OCI-LY3 (cell line): ENCODE measurements around the gene MDM1.

Source experiments
- H2AFZ ChIP-seq: fragments of 200-600, 300-600 bp; shearing (Covaris generic); 2 replicates; pipeline ENCODE4 v1.6.0; 2014; ENCODE audit warnings: antibody characterized with exemption, low read depth, low read length
- H3K27ac ChIP-seq: fragments of 200-600, 300-600 bp; sonication (generic); 2 replicates; pipeline ENCODE4 v1.5.1; 2014; ENCODE audit warnings: mild to moderate bottlenecking, low read length, moderate library complexity, mixed read lengths
- H3K27me3 ChIP-seq: fragments of 200-600, 300-600 bp; sonication (generic); 2 replicates; pipeline ENCODE4 v1.6.1; 2014; ENCODE audit warnings: low read depth, low read length, mixed read lengths
- H3K36me3 ChIP-seq: fragments of 200-600, 300-600 bp; sonication (generic); replicated peaks from 2 replicates; pipeline ENCODE3; 2014; ENCODE audit warnings: low read depth, low read length, mixed read lengths
- H3K4me1 ChIP-seq: fragments of 300-600, 200-600 bp; sonication (generic); 2 replicates; pipeline ENCODE4 v1.6.1; 2014; ENCODE audit warnings: low read length, mixed read lengths
- H3K4me2 ChIP-seq: fragments of 200-600, 300-600 bp; sonication (generic); 2 replicates; pipeline ENCODE4 v1.6.1; 2014; ENCODE audit warnings: low read length, mixed read lengths
- H3K4me3 ChIP-seq: fragments of 300-600, 200-600 bp; sonication (generic); 2 replicates; pipeline ENCODE4 v1.5.1; 2014; ENCODE audit warnings: antibody characterized with exemption, mild to moderate bottlenecking, low read length, moderate library complexity
- H3K79me2 ChIP-seq: fragments of 300-600, 200-600 bp; shearing (Covaris generic); 2 replicates; pipeline ENCODE4 v1.6.1; 2014; ENCODE audit warnings: mild to moderate bottlenecking, low read length, mixed read lengths
- H3K9ac ChIP-seq: fragments of 300-600, 200-600 bp; shearing (Covaris generic); 2 replicates; pipeline ENCODE4 v1.6.0; 2014; ENCODE audit warnings: mild to moderate bottlenecking, low read length, moderate library complexity
- H3K9me3 ChIP-seq: fragments of 200-600, 300-600 bp; shearing (Covaris generic); 2 replicates; pipeline ENCODE4 v1.6.1; 2014; ENCODE audit warnings: low read length, mixed read lengths; ENCODE audit not compliant: insufficient read depth
- H4K20me1 ChIP-seq: fragments of 200-600, 300-600 bp; sonication (generic); 2 replicates; pipeline ENCODE4 v1.6.1; 2016; ENCODE audit warnings: low read length, mixed read lengths; ENCODE audit not compliant: insufficient read depth
- EZH2phosphoT487 ChIP-seq: fragments of 200-600 bp; shearing (Covaris generic); IDR thresholded peaks from 2 replicates; pipeline ENCODE4 v1.6.1; 2018; ENCODE audit warnings: antibody characterized with exemption, mixed run types, low read depth
- TF ChIP-seq, protein P1 (sequence below): fragments of 200-600, 300-600 bp; sonication (generic); IDR thresholded peaks from 2 replicates; pipeline ENCODE4 v1.5.1; 2014; ENCODE audit warnings: antibody characterized with exemption, low read length, low read depth

MDM1 gene

GRCh38 chr12:68340404-68341270, 8.5 kb upstream of the MDM1 start:
- Histone ChIP-seq H3K36me3 (no peaks in the 10 kb centered on the region), H3K79me2 (no peaks in the 10 kb centered on the region), H4K20me1 (no peaks in the 10 kb centered on the region), H3K4me3 (no peak overlapping the region), H2AFZ (no peak overlapping the region), H3K4me2 (no peak overlapping the region), H3K9me3 (no peaks in the 10 kb centered on the region), H3K4me1 (no peaks in the 10 kb centered on the region), H3K9ac (no peak overlapping the region), H3K27ac (no peak overlapping the region), H3K27me3 (peaks cover 48% of the 10 kb centered on the region)
- no peak for TF ChIP-seq EZH2phosphoT487
- TF ChIP-seq, protein P1, sequence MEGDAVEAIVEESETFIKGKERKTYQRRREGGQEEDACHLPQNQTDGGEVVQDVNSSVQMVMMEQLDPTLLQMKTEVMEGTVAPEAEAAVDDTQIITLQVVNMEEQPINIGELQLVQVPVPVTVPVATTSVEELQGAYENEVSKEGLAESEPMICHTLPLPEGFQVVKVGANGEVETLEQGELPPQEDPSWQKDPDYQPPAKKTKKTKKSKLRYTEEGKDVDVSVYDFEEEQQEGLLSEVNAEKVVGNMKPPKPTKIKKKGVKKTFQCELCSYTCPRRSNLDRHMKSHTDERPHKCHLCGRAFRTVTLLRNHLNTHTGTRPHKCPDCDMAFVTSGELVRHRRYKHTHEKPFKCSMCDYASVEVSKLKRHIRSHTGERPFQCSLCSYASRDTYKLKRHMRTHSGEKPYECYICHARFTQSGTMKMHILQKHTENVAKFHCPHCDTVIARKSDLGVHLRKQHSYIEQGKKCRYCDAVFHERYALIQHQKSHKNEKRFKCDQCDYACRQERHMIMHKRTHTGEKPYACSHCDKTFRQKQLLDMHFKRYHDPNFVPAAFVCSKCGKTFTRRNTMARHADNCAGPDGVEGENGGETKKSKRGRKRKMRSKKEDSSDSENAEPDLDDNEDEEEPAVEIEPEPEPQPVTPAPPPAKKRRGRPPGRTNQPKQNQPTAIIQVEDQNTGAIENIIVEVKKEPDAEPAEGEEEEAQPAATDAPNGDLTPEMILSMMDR = no peak

GRCh38 chr12:68336889-68337303, 4.7 kb upstream of the MDM1 start:
- Histone ChIP-seq H3K4me3 (no peak overlapping the region), H3K36me3 (no peaks in the 10 kb centered on the region), H3K27ac (no peak overlapping the region), H3K27me3 (peaks cover 25% of the 10 kb centered on the region), H3K4me1 (no peaks in the 10 kb centered on the region), H3K79me2 (no peaks in the 10 kb centered on the region), H4K20me1 (no peaks in the 10 kb centered on the region), H2AFZ (no peak overlapping the region), H3K9ac (no peak overlapping the region), H3K9me3 (no peaks in the 10 kb centered on the region), H3K4me2 (no peak overlapping the region)
- TF ChIP-seq, protein P1 = no peak
- TF ChIP-seq EZH2phosphoT487 = no peak

- no peak overlapping the region for H2AFZ ChIP-seq
- H3K9me3 ChIP-seq = no peaks in the 10 kb centered on the region
- no peak overlapping the region for H3K9ac ChIP-seq
- no peak overlapping the region for H3K4me2 ChIP-seq
- no peaks in the 10 kb centered on the region for H3K36me3 ChIP-seq
- H4K20me1 ChIP-seq = no peaks in the 10 kb centered on the region
- H3K4me3 ChIP-seq = no peak overlapping the region
- H3K4me1 ChIP-seq = peaks cover 8% of the 10 kb centered on the region; the same call in 1 of the 2 replicates
- peaks cover 12% of the 10 kb centered on the region; the same call in 1 of the 2 replicates for H3K27me3 ChIP-seq
- H3K79me2 ChIP-seq = peaks cover 3% of the 10 kb centered on the region; the same call in 1 of the 2 replicates
- no peak overlapping the region for H3K27ac ChIP-seq
- no peak for TF ChIP-seq EZH2phosphoT487
- TF ChIP-seq, protein P1 = no peak
Measured at GRCh38 chr12:68335462-68335861, 3.3 kb upstream of the MDM1 start.

GRCh38 chr12:68334132-68334531, 2.0 kb upstream of the MDM1 start:
- Histone ChIP-seq H3K36me3 (peaks cover 3% of the 10 kb centered on the region), H3K4me1 (peaks cover 8% of the 10 kb centered on the region; the same call in 1 of the 2 replicates), H3K27me3 (peaks cover 12% of the 10 kb centered on the region; the same call in 1 of the 2 replicates), H3K79me2 (peaks cover 3% of the 10 kb centered on the region; the same call in 1 of the 2 replicates), H3K27ac (no peak overlapping the region), H3K9ac (no peak overlapping the region), H3K4me3 (no peak overlapping the region), H2AFZ (no peak overlapping the region), H3K4me2 (no peak overlapping the region), H4K20me1 (no peaks in the 10 kb centered on the region), H3K9me3 (no peaks in the 10 kb centered on the region)
- TF ChIP-seq, protein P1 = no peak
- TF ChIP-seq EZH2phosphoT487 = no peak
